Small intestine (tissue), 4 donors: Measurements from ENCODE around the gene MAMDC4. TPM values are rescaled to one million over a fixed set of nuclear protein-coding genes. Genes with fewer than 3 reads are reported as not detected.

Source experiments
- polyA plus RNA-seq, 4 donors: library from polyadenylated mRNA; stranded (reverse) in 3 of 4; unstranded in 1 of 4; fragments of 200-250 nt in 3 of 4; fragments of 120-200 nt in 1 of 4; gene quantifications; one replicate each; pipeline versions ENCODE4 v1.2.1 to v1.2.3, GENCODE V29; 2013
- donor health status: healthy with polysubstance abuse.
- donor health status: Bipolar disorder and iron deficiency.
- donor health status: healthy.

MAMDC4 gene
- polyA plus RNA-seq, 4 donors, result 4.6 to 1,156 (median 8.9) TPM

Other genes with a start within 250 kb of the MAMDC4 start
- 100 to 1,000 TPM in 1 of 4 donors, 10 to 100 TPM in 3; 15.4 to 114 (median 34.6) TPM for gene EGFL7, start 189.4 kb upstream of the MAMDC4 start, polyA plus RNA-seq
- gene AGPAT2, start 164.9 kb upstream of the MAMDC4 start, polyA plus RNA-seq, result 100 to 1,000 TPM; 222 to 653 (median 363) TPM
- 10 to 100 TPM in 2 of 4 donors, 1 to 10 TPM in 1, under 1 TPM in 1; 0.22 to 12.7 (median 6.6) TPM for gene DIPK1B, start 139.8 kb upstream of the MAMDC4 start, polyA plus RNA-seq
- 1 to 10 TPM in 3 of 4 donors, not detected in 1; 1.1 to 8.4 (median 4.7) TPM for gene LCN10, start 109.4 kb upstream of the MAMDC4 start, polyA plus RNA-seq
- 10 to 100 TPM in 1 of 4 donors, 1 to 10 TPM in 2, not detected in 1; 1.4 to 21.5 (median 2.2) TPM for gene LCN6, start 103.8 kb upstream of the MAMDC4 start, polyA plus RNA-seq
- under 1 TPM in 1 of 4 donors, not detected in 3; 0.16 TPM for gene LCN8, start 94.1 kb upstream of the MAMDC4 start, polyA plus RNA-seq
- 10 to 100 TPM in 2 of 4 donors, 1 to 10 TPM in 1, under 1 TPM in 1; 0.46 to 38.5 (median 8.8) TPM for gene LCN15, start 87.8 kb upstream of the MAMDC4 start, polyA plus RNA-seq
- 100 to 1,000 TPM; 148 to 518 (median 194) TPM for gene TMEM141, start 61.0 kb upstream of the MAMDC4 start, polyA plus RNA-seq
- 10 to 100 TPM in 1 of 4 donors, 1 to 10 TPM in 2, under 1 TPM in 1; 0.40 to 37.9 (median 2.1) TPM for gene CCDC183, start 56.0 kb upstream of the MAMDC4 start, polyA plus RNA-seq
- 100 to 1,000 TPM in 1 of 4 donors, 10 to 100 TPM in 3; 75.5 to 114 (median 82.3) TPM for gene RABL6, start 44.4 kb upstream of the MAMDC4 start, polyA plus RNA-seq
- gene AJM1, start 9.9 kb upstream of the MAMDC4 start, polyA plus RNA-seq, result 10 to 100 TPM in 1 of 4 donors, 1 to 10 TPM in 3; 1.1 to 11.6 (median 2.6) TPM
- gene PHPT1, start 2.9 kb upstream of the MAMDC4 start, polyA plus RNA-seq, result 100 to 1,000 TPM; 111 to 337 (median 169) TPM
- gene EDF1, start 14.0 kb downstream of the MAMDC4 start, polyA plus RNA-seq, result 1,000 to 10,000 TPM in 2 of 4 donors, 100 to 1,000 TPM in 2; 556 to 1,582 (median 1,008) TPM
- gene TRAF2, start 34.2 kb downstream of the MAMDC4 start, polyA plus RNA-seq, result 10 to 100 TPM; 11.2 to 20.9 (median 13.8) TPM
- 100 to 1,000 TPM in 3 of 4 donors, 10 to 100 TPM in 1; 96.1 to 262 (median 181) TPM for gene FBXW5, start 92.4 kb downstream of the MAMDC4 start, polyA plus RNA-seq
- gene C8G, start 92.9 kb downstream of the MAMDC4 start, polyA plus RNA-seq, result 100 to 1,000 TPM in 1 of 4 donors, 10 to 100 TPM in 3; 13.6 to 106 (median 61.3) TPM
- gene LCN12, start 99.9 kb downstream of the MAMDC4 start, polyA plus RNA-seq, result 10 to 100 TPM in 1 of 4 donors, 1 to 10 TPM in 2, not detected in 1; 2.2 to 88.7 (median 3.4) TPM
- 10 to 100 TPM in 2 of 4 donors, 1 to 10 TPM in 1, under 1 TPM in 1; 0.86 to 38.0 (median 19.4) TPM for gene PTGDS, start 125.2 kb downstream of the MAMDC4 start, polyA plus RNA-seq
- gene LCNL1, start 130.6 kb downstream of the MAMDC4 start, polyA plus RNA-seq, result under 1 TPM in 2 of 4 donors, not detected in 2; 0.07 to 0.16 TPM
- 10 to 100 TPM; 33.7 to 85.9 (median 75.5) TPM for gene PAXX, start 140.1 kb downstream of the MAMDC4 start, polyA plus RNA-seq
- 1 to 10 TPM in 2 of 4 donors, under 1 TPM in 1, not detected in 1; 0.81 to 6.2 (median 1.4) TPM for gene CLIC3, start 144.2 kb downstream of the MAMDC4 start, polyA plus RNA-seq
- 10 to 100 TPM in 2 of 4 donors, 1 to 10 TPM in 2; 3.4 to 29.0 (median 8.8) TPM for gene ABCA2, start 175.9 kb downstream of the MAMDC4 start, polyA plus RNA-seq
- under 1 TPM in 2 of 4 donors, not detected in 2; 0.09 to 0.90 TPM for gene FUT7, start 179.7 kb downstream of the MAMDC4 start, polyA plus RNA-seq
- 10 to 100 TPM; 18.3 to 84.6 (median 33.7) TPM for gene NPDC1, start 193.8 kb downstream of the MAMDC4 start, polyA plus RNA-seq
- 10 to 100 TPM in 2 of 4 donors, 1 to 10 TPM in 2; 5.5 to 16.5 (median 8.3) TPM for gene ENTPD2, start 201.7 kb downstream of the MAMDC4 start, polyA plus RNA-seq
- 10 to 100 TPM in 2 of 4 donors, 1 to 10 TPM in 1, under 1 TPM in 1; 0.81 to 22.2 (median 7.0) TPM for gene SAPCD2, start 218.2 kb downstream of the MAMDC4 start, polyA plus RNA-seq
- gene UAP1L1, start 225.2 kb downstream of the MAMDC4 start, polyA plus RNA-seq, result 10 to 100 TPM in 1 of 4 donors, 1 to 10 TPM in 2, under 1 TPM in 1; 0.89 to 25.8 (median 5.3) TPM
- gene MAN1B1, start 234.6 kb downstream of the MAMDC4 start, polyA plus RNA-seq, result 10 to 100 TPM; 40.3 to 69.4 (median 42.5) TPM